Upper lobe of left lung (tissue), 6 donors: Measurements from ENCODE around the gene UPP2. TPM values are rescaled to one million over a fixed set of nuclear protein-coding genes. Genes with fewer than 3 reads are reported as not detected.

Source experiments
- ATAC-seq, 2 donors: fragments of 200-7000 bp; cut with Tn5 transposase; one replicate each; pipeline ENCODE4 v1.9.1; 2022; ENCODE audit warnings: mild to moderate bottlenecking in 2 of 2, moderate library complexity in 2 of 2; ENCODE audit not compliant: low FRiP score in 2 of 2
- DNase-seq, 2 donors: peaks; one replicate each; pipeline ENCODE4 v3.0.0-alpha.2; 2019 to 2020
- H3K27ac ChIP-seq, 4 donors: fragments of 200-600 bp; sonication (generic); one replicate each; pipeline ENCODE4 v1.5.1; 2016 to 2019
- H3K27me3 ChIP-seq, 4 donors: fragments of 200-600 bp; sonication (generic); one replicate each; pipeline ENCODE4 v1.5.1; 2017 to 2019
- H3K36me3 ChIP-seq, 4 donors: fragments of 200-600 bp; sonication (generic); one replicate each; pipeline ENCODE4 v1.5.1; 2016 to 2019
- H3K4me1 ChIP-seq, 4 donors: fragments of 200-600 bp; sonication (generic); one replicate each; pipeline ENCODE4 v1.5.1; 2018 to 2019
- H3K4me3 ChIP-seq, 4 donors: fragments of 200-600 bp; sonication (generic); one replicate each; pipeline ENCODE4 v1.5.1; 2017 to 2019; ENCODE audit warnings: mild to moderate bottlenecking in 2 of 4, moderate library complexity in 1 of 4
- H3K9me3 ChIP-seq, 4 donors: fragments of 200-600 bp; sonication (generic); one replicate each; pipeline ENCODE4 v1.5.1; 2018 to 2019
- EP300 ChIP-seq, 4 donors: sonication (generic); formaldehyde crosslinking; IDR thresholded peaks; one replicate each; pipeline ENCODE4 v1.5.1; 2017; ENCODE audit warnings: antibody characterized with exemption in 4 of 4, control low read depth in 2 of 4
- POLR2A ChIP-seq, 4 donors: fragments of 450-650 bp; IDR thresholded peaks; one replicate each; pipeline ENCODE4 v1.5.1; 2016 to 2017; ENCODE audit warnings: antibody characterized with exemption in 4 of 4, mild to moderate bottlenecking in 2 of 4
- POLR2AphosphoS5 ChIP-seq, 2 donors: sonication (generic); formaldehyde crosslinking; IDR thresholded peaks; one replicate each; pipeline ENCODE4 v1.5.1; 2017; ENCODE audit warnings: antibody characterized with exemption in 2 of 2
- WGBS, 2 donors: methylation state at CpG; one replicate each; pipeline ENCODE4 v1.1.5; 2017 to 2018; 5-methylcytosine and 5-hydroxymethylcytosine counted together
- total RNA-seq, 6 donors: library from RNA; depleted of rRNA in 4 of 6; stranded (reverse); fragments of >200 nt in 4 of 6; gene quantifications; one replicate each; pipeline versions ENCODE4 v1.1.0 to v1.2.1, GENCODE V29; 2016 to 2021
- TF ChIP-seq, protein P1 (sequence below), 6 experiments: fragments of 450-650 bp in 4 of 6; fragments of 200-600 bp in 2 of 6; sonication (generic) in 2 of 6; IDR thresholded peaks; one replicate each; pipeline ENCODE4 v1.5.1; 2016 to 2019; ENCODE audit warnings: antibody characterized with exemption in 6 of 6
- donor health status: DM: no; HTN: no; CAD: no; lungs with moderate emphysema.
- donor health status: DM: no; HTN: yes; CAD: no; lungs with severe emphysema.

UPP2 gene
- total RNA-seq, result not detected

DNA sequence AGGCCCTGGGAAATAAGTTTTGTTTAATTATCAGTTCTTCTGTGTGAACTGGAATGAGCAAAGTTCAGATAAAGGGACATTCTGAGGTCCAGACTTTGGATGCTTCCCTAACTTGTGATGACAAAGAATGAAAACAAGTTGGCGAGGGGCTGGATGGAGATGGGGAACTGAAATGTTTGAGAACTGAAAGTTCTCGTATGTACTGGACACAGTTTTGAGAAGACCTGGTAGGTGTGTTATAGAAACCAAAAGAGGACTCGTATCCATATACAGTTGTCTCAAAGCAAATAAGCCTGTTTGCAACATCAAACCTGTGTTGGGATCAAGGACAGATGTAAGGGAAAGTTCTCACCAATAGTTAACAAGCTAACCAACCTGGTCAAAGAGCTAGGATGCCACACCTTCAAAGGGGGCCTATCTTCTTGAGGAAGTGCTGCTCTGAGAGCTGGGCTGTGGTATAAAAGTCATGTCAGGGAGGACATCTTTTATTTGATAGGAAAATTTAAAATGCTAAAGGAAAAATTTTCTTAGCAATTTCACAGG is at the start of gene UPP2:
UPP2 (plus strand) TSS at position 493 of the 543 bp plus-strand sequence. CDS start 188 bp downstream, outside the sequence.
- Histone ChIP-seq H3K36me3 (no peaks in the 10 kb centered on the region), H3K4me3 (no peak within 1 kb of the TSS), H3K27ac (no peak within 1 kb of the TSS), H3K27me3 (no peaks in the 10 kb centered on the region), H3K4me1 (no peaks in the 10 kb centered on the region), H3K9me3 (no peaks in the 10 kb centered on the region)
- ATAC-seq (no peak), DNase-seq (no peak)
- TF ChIP-seq, protein P1, sequence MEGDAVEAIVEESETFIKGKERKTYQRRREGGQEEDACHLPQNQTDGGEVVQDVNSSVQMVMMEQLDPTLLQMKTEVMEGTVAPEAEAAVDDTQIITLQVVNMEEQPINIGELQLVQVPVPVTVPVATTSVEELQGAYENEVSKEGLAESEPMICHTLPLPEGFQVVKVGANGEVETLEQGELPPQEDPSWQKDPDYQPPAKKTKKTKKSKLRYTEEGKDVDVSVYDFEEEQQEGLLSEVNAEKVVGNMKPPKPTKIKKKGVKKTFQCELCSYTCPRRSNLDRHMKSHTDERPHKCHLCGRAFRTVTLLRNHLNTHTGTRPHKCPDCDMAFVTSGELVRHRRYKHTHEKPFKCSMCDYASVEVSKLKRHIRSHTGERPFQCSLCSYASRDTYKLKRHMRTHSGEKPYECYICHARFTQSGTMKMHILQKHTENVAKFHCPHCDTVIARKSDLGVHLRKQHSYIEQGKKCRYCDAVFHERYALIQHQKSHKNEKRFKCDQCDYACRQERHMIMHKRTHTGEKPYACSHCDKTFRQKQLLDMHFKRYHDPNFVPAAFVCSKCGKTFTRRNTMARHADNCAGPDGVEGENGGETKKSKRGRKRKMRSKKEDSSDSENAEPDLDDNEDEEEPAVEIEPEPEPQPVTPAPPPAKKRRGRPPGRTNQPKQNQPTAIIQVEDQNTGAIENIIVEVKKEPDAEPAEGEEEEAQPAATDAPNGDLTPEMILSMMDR (IDR thresholded peaks at IDR 0.05), result no peak
- TF ChIP-seq POLR2A (IDR thresholded peaks at IDR 0.05) (no peak), POLR2AphosphoS5 (IDR thresholded peaks at IDR 0.05) (no peak), EP300 (IDR thresholded peaks at IDR 0.05) (no peak)
- WGBS, 2 donors, result 83 to 87% methylated on average over 3 of the region's 3 CpGs

DNA sequence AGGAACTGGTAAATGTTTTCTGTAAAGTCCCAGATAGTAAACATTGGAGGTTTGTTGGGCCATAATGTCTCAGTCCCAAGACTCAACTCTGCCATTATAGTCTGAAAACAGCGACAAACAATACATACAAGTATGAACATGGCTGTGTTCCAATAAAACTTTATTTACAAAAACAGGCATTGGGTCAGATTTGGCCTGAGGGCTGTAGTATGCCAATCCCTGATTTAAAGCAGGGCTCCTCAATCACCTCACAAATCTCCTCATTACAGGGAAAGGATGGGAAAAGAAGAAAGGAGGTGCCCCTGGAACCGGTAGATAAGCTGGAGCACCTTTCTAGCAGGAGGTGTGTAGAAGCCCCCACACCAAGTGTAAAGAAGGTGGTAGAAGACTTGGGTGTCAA is 48.9 kb upstream of the UPP2 start:
- Histone ChIP-seq H3K36me3 (no peaks in the 10 kb centered on the region), H3K4me3 (no peak overlapping the region), H3K27ac (no peak overlapping the region), H3K4me1 (no peaks in the 10 kb centered on the region), H3K27me3 (no peaks in the 10 kb centered on the region), H3K9me3 (no peaks in the 10 kb centered on the region)
- no peak for DNase-seq
- TF ChIP-seq, protein P1 (IDR thresholded peaks at IDR 0.05), result no peak
- TF ChIP-seq POLR2A (IDR thresholded peaks at IDR 0.05) (no peak), POLR2AphosphoS5 (IDR thresholded peaks at IDR 0.05) (no peak), EP300 (IDR thresholded peaks at IDR 0.05) (no peak)
- WGBS, 2 donors, result 90 to 98% methylated on average over 2 of the region's 2 CpGs
- no peak for ATAC-seq

GRCh38 chr2:158056875-158057274 is 44.8 kb upstream of the UPP2 start:
- no peak overlapping the region for H3K4me3 ChIP-seq
- DNase-seq (no peak), ATAC-seq (no peak)
- 38 to 40% methylated on average over 2 of the region's 2 CpGs for WGBS, 2 donors
- H3K9me3 ChIP-seq, result no peaks in the 10 kb centered on the region
- no peaks in the 10 kb centered on the region for H3K4me1 ChIP-seq
- H3K36me3 ChIP-seq, result no peaks in the 10 kb centered on the region
- H3K27ac ChIP-seq, result no peak overlapping the region
- no peaks in the 10 kb centered on the region for H3K27me3 ChIP-seq
- TF ChIP-seq POLR2A (IDR thresholded peaks at IDR 0.05), result no peak
- TF ChIP-seq, protein P1 (IDR thresholded peaks at IDR 0.05), result no peak
- no peak for TF ChIP-seq EP300 (IDR thresholded peaks at IDR 0.05)
- TF ChIP-seq POLR2AphosphoS5 (IDR thresholded peaks at IDR 0.05), result no peak

- DNase-seq (no peak), ATAC-seq (no peak)
- H3K27ac ChIP-seq, result no peak overlapping the region
- no peaks in the 10 kb centered on the region for H3K4me1 ChIP-seq
- H3K36me3 ChIP-seq, result no peaks in the 10 kb centered on the region
- H3K9me3 ChIP-seq, result no peaks in the 10 kb centered on the region
- H3K4me3 ChIP-seq, result no peak overlapping the region
- TF ChIP-seq, protein P1 (IDR thresholded peaks at IDR 0.05), result no peak
- no peak for TF ChIP-seq POLR2A (IDR thresholded peaks at IDR 0.05)
- H3K27me3 ChIP-seq, result no peaks in the 10 kb centered on the region
- 85 to 90% methylated on average over 2 of the region's 2 CpGs for WGBS, 2 donors
Measured at GRCh38 chr2:158060160-158060834, 41.4 kb upstream of the UPP2 start.
